Lower leg skin (tissue), 3 donors: ENCODE measurements around the gene CCDC14.

ENCODE experiments used
- CTCF ChIP-seq, 3 donors: fragments of 450-650 bp; IDR thresholded peaks; one replicate each; pipeline ENCODE4 v1.5.1; 2016; ENCODE audit warnings: antibody characterized with exemption in 3 of 3, mild to moderate bottlenecking in 3 of 3, moderate library complexity in 2 of 3
- POLR2A ChIP-seq, 2 donors: fragments of 450-650 bp; IDR thresholded peaks; one replicate each; pipeline ENCODE4 v1.6.1; 2016 to 2017; ENCODE audit warnings: antibody characterized with exemption in 2 of 2, mild to moderate bottlenecking in 1 of 2, moderate library complexity in 1 of 2

DNA sequence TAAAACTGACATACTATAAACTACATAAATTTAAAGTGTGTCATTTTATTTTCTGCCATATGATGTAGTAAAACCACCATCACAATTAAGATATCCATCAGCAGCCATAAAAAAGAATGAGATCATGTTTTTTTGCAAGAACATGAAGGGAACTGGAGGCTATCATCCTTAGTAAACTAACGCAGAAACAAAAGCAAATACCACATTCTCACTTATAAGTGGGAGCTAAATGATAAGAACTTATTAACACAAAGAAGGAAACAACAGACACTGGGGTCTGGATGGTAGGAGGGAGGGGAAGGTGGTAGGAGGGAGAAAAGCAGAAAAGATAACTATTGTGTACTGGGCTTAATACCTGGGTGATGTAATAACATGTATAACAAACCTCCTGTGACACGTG lies 24.6 kb downstream of the CCDC14 start:
- TF ChIP-seq CTCF (IDR thresholded peaks at IDR 0.05) (no peak), POLR2A (IDR thresholded peaks at IDR 0.05) (no peak)
